Peyer's patch (tissue), 4 donors: Measurements from ENCODE around the gene SLC30A4.

Experiments
- POLR2A ChIP-seq, 2 donors: fragments of 450-650 bp; IDR thresholded peaks; one replicate each; pipeline ENCODE4 v1.5.1; 2017; ENCODE audit warnings: antibody characterized with exemption in 2 of 2, mild to moderate bottlenecking in 2 of 2, moderate library complexity in 2 of 2
- TF ChIP-seq, protein P1 (sequence below), 6 experiments: fragments of 450-650 bp in 4 of 6; fragments of 200-600 bp in 2 of 6; sonication (generic) in 1 of 6; IDR thresholded peaks; one replicate each; pipeline ENCODE4 v1.5.1; 2017 to 2019; ENCODE audit warnings: antibody characterized with exemption in 6 of 6, mild to moderate bottlenecking in 3 of 6, moderate library complexity in 1 of 6

DNA sequence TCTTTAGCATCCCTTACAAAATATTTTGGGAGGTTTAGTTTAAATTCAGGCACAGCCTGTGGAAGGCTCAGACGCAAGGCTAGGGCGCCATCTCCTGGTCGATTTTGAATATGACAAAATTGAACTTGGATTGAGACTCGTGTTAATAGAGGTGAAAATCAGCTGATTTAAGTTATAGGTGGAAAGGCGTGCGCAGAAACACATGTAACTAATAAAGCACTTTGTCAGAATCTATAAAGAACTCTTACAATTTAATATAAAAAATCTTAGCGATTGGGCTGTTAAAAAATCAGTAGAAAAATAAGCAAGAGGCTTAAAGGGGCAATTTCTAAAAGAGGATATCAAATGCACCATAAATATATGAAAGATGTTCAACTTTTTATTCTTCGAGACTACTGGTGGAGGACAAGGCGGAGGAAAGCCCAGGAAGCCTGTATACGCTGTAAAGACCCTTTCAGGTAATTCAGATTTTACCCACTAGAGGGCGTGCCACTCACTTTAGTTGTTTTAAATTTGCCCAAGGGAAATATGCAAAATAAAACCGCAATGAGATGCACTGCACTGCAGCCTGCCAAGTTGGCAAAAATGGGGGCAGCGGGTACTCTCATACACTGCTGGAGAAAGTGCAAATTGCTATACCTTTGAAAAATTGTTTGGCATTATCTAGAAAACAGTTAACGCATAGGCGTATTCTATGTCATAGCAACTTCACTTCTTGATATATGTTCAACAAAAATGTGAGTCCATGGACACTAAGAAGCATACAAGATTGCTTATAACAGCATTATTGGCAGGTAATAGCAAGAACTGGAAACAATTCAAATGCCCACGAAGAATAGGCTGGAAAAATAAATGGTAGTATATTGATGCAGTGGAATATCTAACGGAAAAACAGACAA lies 64.7 kb downstream of the SLC30A4 start:
- TF ChIP-seq, protein P1, sequence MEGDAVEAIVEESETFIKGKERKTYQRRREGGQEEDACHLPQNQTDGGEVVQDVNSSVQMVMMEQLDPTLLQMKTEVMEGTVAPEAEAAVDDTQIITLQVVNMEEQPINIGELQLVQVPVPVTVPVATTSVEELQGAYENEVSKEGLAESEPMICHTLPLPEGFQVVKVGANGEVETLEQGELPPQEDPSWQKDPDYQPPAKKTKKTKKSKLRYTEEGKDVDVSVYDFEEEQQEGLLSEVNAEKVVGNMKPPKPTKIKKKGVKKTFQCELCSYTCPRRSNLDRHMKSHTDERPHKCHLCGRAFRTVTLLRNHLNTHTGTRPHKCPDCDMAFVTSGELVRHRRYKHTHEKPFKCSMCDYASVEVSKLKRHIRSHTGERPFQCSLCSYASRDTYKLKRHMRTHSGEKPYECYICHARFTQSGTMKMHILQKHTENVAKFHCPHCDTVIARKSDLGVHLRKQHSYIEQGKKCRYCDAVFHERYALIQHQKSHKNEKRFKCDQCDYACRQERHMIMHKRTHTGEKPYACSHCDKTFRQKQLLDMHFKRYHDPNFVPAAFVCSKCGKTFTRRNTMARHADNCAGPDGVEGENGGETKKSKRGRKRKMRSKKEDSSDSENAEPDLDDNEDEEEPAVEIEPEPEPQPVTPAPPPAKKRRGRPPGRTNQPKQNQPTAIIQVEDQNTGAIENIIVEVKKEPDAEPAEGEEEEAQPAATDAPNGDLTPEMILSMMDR (IDR thresholded peaks at IDR 0.05): peak; percentile 79 to 94 (median 81)
- TF ChIP-seq POLR2A (IDR thresholded peaks at IDR 0.05): no peak
